Parathyroid adenoma (tissue), 2 donors: Measurements from ENCODE around the gene FDXR.

Experiments used
- H2AFZ ChIP-seq: fragments of 300-600 bp; sonication (generic); one replicate; pipeline ENCODE4 v1.7.0; 2017; ENCODE audit warnings: antibody characterized with exemption, mild to moderate bottlenecking
- H3K27ac ChIP-seq: fragments of 300-600 bp; sonication (generic); one replicate; pipeline ENCODE4 v1.7.0; 2017
- H3K27me3 ChIP-seq: fragments of 300-600 bp; sonication (generic); one replicate; pipeline ENCODE4 v1.7.0; 2017; ENCODE audit warnings: low read length; ENCODE audit not compliant: control insufficient read depth, insufficient read depth
- H3K36me3 ChIP-seq: fragments of 300-600 bp; sonication (generic); one replicate; pipeline ENCODE4 v1.7.0; 2017; ENCODE audit warnings: low read length; ENCODE audit not compliant: control insufficient read depth, insufficient read depth
- H3K4me1 ChIP-seq: fragments of 300-600 bp; sonication (generic); one replicate; pipeline ENCODE4 v1.7.0; 2017; ENCODE audit warnings: control low read depth
- H3K4me2 ChIP-seq: fragments of 300-600 bp; sonication (generic); one replicate; pipeline ENCODE4 v1.7.0; 2017; ENCODE audit warnings: low read length
- H3K4me3 ChIP-seq: fragments of 300-600 bp; sonication (generic); one replicate; pipeline ENCODE4 v1.7.0; 2017; ENCODE audit warnings: low read depth, low read length
- H3K79me2 ChIP-seq: fragments of 300-600 bp; sonication (generic); one replicate; pipeline ENCODE4 v1.7.0; 2017; ENCODE audit warnings: control low read depth
- H3K9ac ChIP-seq: fragments of 300-600 bp; sonication (generic); one replicate; pipeline ENCODE4 v1.7.0; 2017; ENCODE audit warnings: mild to moderate bottlenecking
- H3K9me3 ChIP-seq: fragments of 300-600 bp; sonication (generic); one replicate; pipeline ENCODE4 v1.7.0; 2017; ENCODE audit warnings: low read length; ENCODE audit not compliant: control insufficient read depth
- CTCF ChIP-seq: fragments of 300-600 bp; sonication (generic); IDR thresholded peaks from one replicate; pipeline ENCODE4 v1.7.0; 2017; ENCODE audit warnings: antibody characterized with exemption, mild to moderate bottlenecking
- donor health status: primary hyperparathyroidism.

The FDXR gene

GRCh38 chr17:74855323-74855722 lies 17.5 kb downstream of the FDXR start:
- H3K79me2 ChIP-seq: no peaks in the 10 kb centered on the region
- no peak for TF ChIP-seq CTCF
- no peak overlapping the region for H3K4me3 ChIP-seq
- no peaks in the 10 kb centered on the region for H3K36me3 ChIP-seq
- H3K4me2 ChIP-seq: no peak overlapping the region
- H2AFZ ChIP-seq: no peak overlapping the region
- H3K27ac ChIP-seq: no peak overlapping the region
- no peaks in the 10 kb centered on the region for H3K9me3 ChIP-seq
- H3K27me3 ChIP-seq: peaks cover 3% of the 10 kb centered on the region
- no peak overlapping the region for H3K9ac ChIP-seq
- no peaks in the 10 kb centered on the region for H3K4me1 ChIP-seq

- H3K9ac ChIP-seq: no peak overlapping the region
- no peaks in the 10 kb centered on the region for H3K79me2 ChIP-seq
- TF ChIP-seq CTCF: no peak
- no peaks in the 10 kb centered on the region for H3K9me3 ChIP-seq
- no peak overlapping the region for H3K27ac ChIP-seq
- H3K4me2 ChIP-seq: no peak overlapping the region
- H3K4me3 ChIP-seq: no peak overlapping the region
- H2AFZ ChIP-seq: no peak overlapping the region
- H3K27me3 ChIP-seq: no peaks in the 10 kb centered on the region
- H3K4me1 ChIP-seq: no peaks in the 10 kb centered on the region
- no peaks in the 10 kb centered on the region for H3K36me3 ChIP-seq
Measured at GRCh38 chr17:74854792-74855191, 18.0 kb downstream of the FDXR start.

- H3K27me3 ChIP-seq: no peaks in the 10 kb centered on the region
Measured at GRCh38 chr17:74853669-74854068, 19.1 kb downstream of the FDXR start.

GRCh38 chr17:74853048-74853397 lies 19.8 kb downstream of the FDXR start:
- Histone ChIP-seq H3K27me3 (no peaks in the 10 kb centered on the region), H3K9me3 (no peaks in the 10 kb centered on the region), H3K36me3 (no peaks in the 10 kb centered on the region), H3K27ac (no peak overlapping the region), H3K4me3 (no peak overlapping the region), H3K9ac (no peak overlapping the region), H3K79me2 (no peaks in the 10 kb centered on the region), H2AFZ (no peak overlapping the region), H3K4me2 (no peak overlapping the region), H3K4me1 (no peaks in the 10 kb centered on the region)
- TF ChIP-seq CTCF: no peak

More at GRCh38 chr17:74853669-74854068, 19.1 kb downstream of the FDXR start:
- Histone ChIP-seq H3K4me1 (no peaks in the 10 kb centered on the region), H3K36me3 (no peaks in the 10 kb centered on the region), H3K79me2 (no peaks in the 10 kb centered on the region), H3K4me3 (no peak overlapping the region), H3K27ac (no peak overlapping the region), H3K9me3 (no peaks in the 10 kb centered on the region), H3K4me2 (no peak overlapping the region), H3K9ac (no peak overlapping the region), H2AFZ (no peak overlapping the region)
- no peak for TF ChIP-seq CTCF

- Histone ChIP-seq H3K9me3 (no peaks in the 10 kb centered on the region), H3K36me3 (no peaks in the 10 kb centered on the region), H3K27ac (no peak overlapping the region), H3K27me3 (no peaks in the 10 kb centered on the region), H2AFZ (no peak overlapping the region), H3K4me2 (no peak overlapping the region), H3K79me2 (no peaks in the 10 kb centered on the region), H3K4me1 (no peaks in the 10 kb centered on the region), H3K4me3 (no peak overlapping the region), H3K9ac (no peak overlapping the region)
- no peak for TF ChIP-seq CTCF
Measured at GRCh38 chr17:74852237-74853047, 20.4 kb downstream of the FDXR start.
